Measurements from ENCODE around the gene CFD.

GRCh38 chr19:810077-810855 is 49.2 kb upstream of the CFD start:
- no peak for TF ChIP-seq CTCF (IDR thresholded peaks at IDR 0.05)
- no peak for TF ChIP-seq POLR2A (IDR thresholded peaks at IDR 0.05)
